ENCODE results near the gene FOXK2. TPM values are rescaled to one million over a fixed set of nuclear protein-coding genes. Genes with fewer than 3 reads are reported as not detected.
"Not testable (repeated sequence)": the region's sequence is repeated elsewhere in the genome, so short reads cannot be mapped to it uniquely, and the experiment has no call there.

FOXK2 gene
- total RNA-seq, 2 experiments from 2014 or later = 76.2 to 144 TPM

- Histone ChIP-seq H3K4me2 (ENCODE audit: low read length) (peak overlapping the region; percentile 67), H3K9me3 (ENCODE audit: low read length) (no peaks in the 10 kb centered on the region), H3K79me2 (ENCODE audit: insufficient read depth, low read depth, low read length) (peaks cover 99% of the 10 kb centered on the region)
These were observed 33.8 kb downstream of the FOXK2 start for GRCh38 chr17:82553210-82553930.

GRCh38 chr17:82557510-82557909 lies 38.0 kb downstream of the FOXK2 start:
- intact Hi-C loops (cut with micrococcal nuclease; ENCODE audit: unreplicated experiment) = loop anchor here (10.0 kb wide), 1 partner anchor 263 kb away; no protein-coding TSS in a partner anchor
- H3K4me3 ChIP-seq (ENCODE audit: low read depth, low read length, poor library complexity, severe bottlenecking); POLR2A ChIA-PET; BruUV-seq (replicated peaks); H3K9me3 ChIP-seq (ENCODE audit: low read length); H2AFZ ChIP-seq (ENCODE audit: low read length); H3K4me2 ChIP-seq (ENCODE audit: low read length); H3K27ac ChIP-seq (ENCODE audit: low read depth, low read length, poor library complexity, severe bottlenecking); CTCF ChIA-PET (ENCODE audit: unreplicated experiment); DNase-seq (ENCODE audit: low spot score); H3K9me2 ChIP-seq (ENCODE audit: insufficient read depth, low read length): not testable (repeated sequence)
- H4K20me1 ChIP-seq (ENCODE audit: insufficient read depth, low read length) = peaks cover 33% of the 10 kb centered on the region; the same call in 1 of the 2 replicates
- H3K36me3 ChIP-seq (ENCODE audit: insufficient read depth, low read length) = peaks cover 11% of the 10 kb centered on the region; the same call in 1 of the 2 replicates
- peaks cover 29% of the 10 kb centered on the region for H3K4me1 ChIP-seq (ENCODE audit: insufficient read depth, low read length, poor library complexity, severe bottlenecking)
- H3K79me2 ChIP-seq (ENCODE audit: insufficient read depth, low read depth, low read length) = peaks cover 100% of the 10 kb centered on the region

More at GRCh38 chr17:82553210-82553930, 33.8 kb downstream of the FOXK2 start:
- CTCF ChIA-PET (ENCODE audit: unreplicated experiment) = interaction anchor here (0.7 to 1.0 kb wide), 3 partner anchors 58 to 202 kb away, joined by 3 to 4 read pairs (median 3); no protein-coding TSS in a partner anchor
- H3K27ac ChIP-seq (ENCODE audit: low read depth, low read length, poor library complexity, severe bottlenecking) = peak overlapping the region; percentile 47
- H4K20me1 ChIP-seq (ENCODE audit: insufficient read depth, low read length) = peaks cover 20% of the 10 kb centered on the region; the same call in 1 of the 2 replicates
- no peak overlapping the region for H2AFZ ChIP-seq (ENCODE audit: low read length)
- TF ChIP-seq CTCF (conservative IDR thresholded peaks at IDR 0.05; ENCODE audit: low read length) (no peak), EZH2phosphoT487 (IDR thresholded peaks at IDR 0.05; ENCODE audit: borderline replicate concordance, low read depth, low read length) (no peak)
- H3K4me3 ChIP-seq (ENCODE audit: low read depth, low read length, poor library complexity, severe bottlenecking) = no peak overlapping the region
- peaks cover 37% of the 10 kb centered on the region for H3K4me1 ChIP-seq (ENCODE audit: insufficient read depth, low read length, poor library complexity, severe bottlenecking)
- POLR2A ChIA-PET = interaction anchor here (0.7 to 1.2 kb wide), 3 partner anchors 9 to 61 kb away, joined by 3 to 5 read pairs (median 4); no protein-coding TSS in a partner anchor
- BruUV-seq (replicated peaks) = no TSS peak
- no peaks in the 10 kb centered on the region for H3K9me2 ChIP-seq (ENCODE audit: insufficient read depth, low read length)
- DNase-seq (ENCODE audit: low spot score) = peak; percentile 36
- intact Hi-C loops (cut with micrococcal nuclease; ENCODE audit: unreplicated experiment) = loop anchor here (2.0 to 10.0 kb wide), 4 partner anchors 73 to 259 kb away; partner anchors contain the start of genes HEXD, NARF and OGFOD3
- H3K36me3 ChIP-seq (ENCODE audit: insufficient read depth, low read length) = peaks cover 25% of the 10 kb centered on the region; the same call in 1 of the 2 replicates

DNA sequence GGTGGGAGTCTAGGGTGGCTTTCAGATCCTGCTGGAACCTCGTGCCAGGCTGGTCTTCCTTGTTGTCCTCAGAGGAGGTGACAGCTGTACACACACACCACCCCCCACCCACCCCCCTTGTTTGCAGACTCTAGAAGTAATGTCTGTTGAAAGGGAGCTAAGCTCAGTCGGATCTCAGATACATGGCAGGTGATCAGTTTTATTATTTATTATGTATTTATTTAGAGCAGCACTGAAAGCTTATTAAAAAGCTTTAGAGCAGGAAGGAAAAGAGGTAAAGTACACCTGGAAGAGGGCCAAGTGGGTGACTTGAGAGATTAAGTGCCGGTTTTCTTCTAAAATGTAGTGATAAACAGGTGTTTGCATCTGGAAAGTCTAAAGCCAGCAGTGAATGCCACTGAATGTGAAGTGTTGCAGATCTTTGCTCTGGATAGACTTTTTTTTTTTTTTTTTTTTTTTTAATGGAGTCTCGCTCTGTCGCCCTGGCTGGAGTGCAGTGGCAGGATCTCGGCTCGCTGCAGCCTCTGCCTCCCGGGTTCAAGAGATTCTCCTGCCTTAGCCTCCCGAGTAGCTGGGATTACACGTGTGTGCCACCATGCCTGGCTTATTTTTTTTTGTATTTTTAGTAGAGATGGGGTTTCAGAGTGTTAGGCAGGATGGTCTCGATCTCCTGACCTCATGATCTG lies 40.2 kb downstream of the FOXK2 start:
- Histone ChIP-seq H3K36me3 (ENCODE audit: insufficient read depth, low read length) (peaks cover 28% of the 10 kb centered on the region), H3K9me2 (ENCODE audit: insufficient read depth, low read length) (no peaks in the 10 kb centered on the region), H3K79me2 (ENCODE audit: insufficient read depth, low read depth, low read length) (peaks cover 96% of the 10 kb centered on the region), H3K27ac (ENCODE audit: low read depth, low read length, poor library complexity, severe bottlenecking) (no peak overlapping the region), H3K4me3 (ENCODE audit: low read depth, low read length, poor library complexity, severe bottlenecking) (no peak overlapping the region), H4K20me1 (ENCODE audit: insufficient read depth, low read length) (peaks cover 27% of the 10 kb centered on the region; the same call in 1 of the 2 replicates), H3K4me1 (ENCODE audit: insufficient read depth, low read length, poor library complexity, severe bottlenecking) (peaks cover 7% of the 10 kb centered on the region), H3K9me3 (ENCODE audit: low read length) (no peaks in the 10 kb centered on the region), H3K4me2 (ENCODE audit: low read length) (no peak overlapping the region), H2AFZ (ENCODE audit: low read length) (no peak overlapping the region)
- no peak for DNase-seq (ENCODE audit: low spot score)
- ChIA-PET CTCF (ENCODE audit: unreplicated experiment) (interaction anchor here (0.6 kb wide), 2 partner anchors 46 to 79 kb away, joined by 3 to 9 read pairs; no protein-coding TSS in a partner anchor), POLR2A (interaction anchor here (0.5 kb wide), 1 partner anchor 633 kb away, joined by 3 read pairs; no protein-coding TSS in a partner anchor)
- BruUV-seq (replicated peaks) = no TSS peak
- intact Hi-C loops (cut with micrococcal nuclease; ENCODE audit: unreplicated experiment) = loop anchor here (10.0 kb wide), 1 partner anchor 265 kb away; no protein-coding TSS in a partner anchor
- TF ChIP-seq CTCF (conservative IDR thresholded peaks at IDR 0.05; ENCODE audit: low read length) (no peak), EZH2phosphoT487 (IDR thresholded peaks at IDR 0.05; ENCODE audit: borderline replicate concordance, low read depth, low read length) (no peak)
